Breast epithelium (tissue), 4 donors: ENCODE data around the gene ARL13A. TPM values are rescaled to one million over a fixed set of nuclear protein-coding genes. Genes with fewer than 3 reads are reported as not detected.
"Not testable (repeated sequence)": the region's sequence is repeated elsewhere in the genome, so short reads cannot be mapped to it uniquely, and the experiment has no call there.

Source experiments
- DNase-seq, 2 donors: peaks; one replicate each; pipeline ENCODE4 v3.0.0-alpha.2; 2019; ENCODE audit warnings: low spot score in 2 of 2
- H3K27ac ChIP-seq, 2 donors: fragments of 200-600 bp; sonication (generic) in 1 of 2; one replicate each; pipeline ENCODE4 v1.5.1; 2016 to 2019; ENCODE audit warnings: mild to moderate bottlenecking in 1 of 2
- H3K27me3 ChIP-seq, 2 donors: fragments of 200-600 bp; sonication (generic) in 1 of 2; one replicate each; pipeline versions ENCODE4 v1.5.1 to v1.6.0; 2017 to 2019; ENCODE audit warnings: control low read depth in 1 of 2, mild to moderate bottlenecking in 1 of 2
- H3K36me3 ChIP-seq: fragments of 200-600 bp; one replicate; pipeline ENCODE4 v1.5.1; 2019
- H3K4me1 ChIP-seq, 2 donors: fragments of 200-600 bp; sonication (generic); one replicate each; pipeline ENCODE4 v1.5.1; 2016 to 2019; ENCODE audit warnings: control low read depth in 1 of 2
- H3K4me3 ChIP-seq, 3 donors: fragments of 200-600 bp; sonication (generic); 1 replicate in 2 of 3; 2 replicates in 1 of 3; pipeline ENCODE4 v1.5.1; 2016 to 2019; ENCODE audit warnings: mild to moderate bottlenecking in 3 of 3, moderate library complexity in 2 of 3
- H3K9me3 ChIP-seq, 2 donors: fragments of 200-600 bp; sonication (generic) in 1 of 2; one replicate each; pipeline ENCODE4 v1.5.1; 2016 to 2019; ENCODE audit warnings: control low read depth in 1 of 2
- CTCF ChIP-seq, 3 donors: fragments of 450-650 bp; IDR thresholded peaks; one replicate each; pipeline ENCODE4 v1.5.1; 2016 to 2017; ENCODE audit warnings: antibody characterized with exemption in 3 of 3, mild to moderate bottlenecking in 3 of 3, moderate library complexity in 3 of 3
- POLR2A ChIP-seq: fragments of 450-650 bp; IDR thresholded peaks from one replicate; pipeline ENCODE4 v1.6.1; 2016; ENCODE audit warnings: antibody characterized with exemption, mild to moderate bottlenecking, moderate library complexity
- POLR2AphosphoS5 ChIP-seq, 3 donors: sonication (generic); formaldehyde crosslinking; IDR thresholded peaks; one replicate each; pipeline ENCODE4 v1.6.1; 2017; ENCODE audit warnings: antibody characterized with exemption in 3 of 3
- intact Hi-C: fragments of 100-400 bp; cut with DNase I; formaldehyde crosslinking; loops from one replicate; pipeline ENCODE4 v1.15.1; 2023; ENCODE audit warnings: low total_unique reads
- total RNA-seq, 3 donors: library from RNA; depleted of rRNA; stranded (reverse); fragments of >200 nt; gene quantifications; one replicate each; pipeline ENCODE4 v1.1.0, GENCODE V29; 2016

Gene ARL13A
- total RNA-seq, 3 donors from 2014 or later = not detected

- intact Hi-C loops = no loop called here
- Histone ChIP-seq H3K36me3 (no peaks in the 10 kb centered on the region), H3K4me1 (no peaks in the 10 kb centered on the region), H3K27ac (no peak overlapping the region), H3K4me3 (no peak overlapping the region), H3K27me3 (peaks cover 0 to 7% of the 10 kb centered on the region in 2 donors), H3K9me3 (peaks cover 0 to 6% of the 10 kb centered on the region in 2 donors)
- no peak for DNase-seq
- TF ChIP-seq CTCF (IDR thresholded peaks at IDR 0.05) = no peak
- TF ChIP-seq POLR2AphosphoS5 (IDR thresholded peaks at IDR 0.05) = no peak
- no peak for TF ChIP-seq POLR2A
Observed at GRCh38 chrX:100973411-100973810, 3.9 kb downstream of the ARL13A start.

DNA sequence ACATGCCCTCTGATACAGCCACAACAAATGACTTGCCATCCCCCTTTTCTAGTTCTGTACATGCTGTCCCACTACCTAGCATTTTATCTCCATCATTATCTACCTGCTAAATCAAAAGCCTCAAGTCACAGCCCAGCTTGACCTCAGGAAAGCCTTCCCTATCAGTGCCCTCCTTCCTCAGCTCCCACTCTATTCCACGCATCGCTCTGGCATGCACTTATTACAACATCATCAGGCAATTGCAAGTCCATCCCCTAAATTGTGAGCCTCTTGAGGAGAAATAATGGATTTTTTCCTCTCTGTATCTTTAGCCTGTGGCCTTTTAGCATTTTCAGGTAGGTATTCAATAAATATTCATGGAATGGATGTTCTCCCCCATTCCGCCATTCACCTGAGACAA lies 5.7 kb downstream of the ARL13A start:
- DNase-seq = no peak
- Histone ChIP-seq H3K27ac (no peak overlapping the region), H3K27me3 (peaks cover 0 to 4% of the 10 kb centered on the region in 2 donors), H3K9me3 (peaks cover 0 to 6% of the 10 kb centered on the region in 2 donors), H3K4me3 (no peak overlapping the region), H3K36me3 (no peaks in the 10 kb centered on the region), H3K4me1 (no peaks in the 10 kb centered on the region)
- intact Hi-C loops = no loop called here
- no peak for TF ChIP-seq POLR2AphosphoS5 (IDR thresholded peaks at IDR 0.05)
- TF ChIP-seq CTCF (IDR thresholded peaks at IDR 0.05) = no peak
- no peak for TF ChIP-seq POLR2A

GRCh38 chrX:100976211-100976610 lies 6.7 kb downstream of the ARL13A start:
- H3K9me3 ChIP-seq = peaks cover 0 to 6% of the 10 kb centered on the region in 2 donors
- H3K4me1 ChIP-seq = no peaks in the 10 kb centered on the region
- H3K4me3 ChIP-seq = no peak overlapping the region
- intact Hi-C loops = no loop called here
- no peak overlapping the region for H3K27ac ChIP-seq
- H3K27me3 ChIP-seq = peaks cover 0 to 6% of the 10 kb centered on the region in 2 donors
- no peak for TF ChIP-seq POLR2AphosphoS5 (IDR thresholded peaks at IDR 0.05)
- no peak for TF ChIP-seq POLR2A
- no peak for TF ChIP-seq CTCF (IDR thresholded peaks at IDR 0.05)
- no peak for DNase-seq
- H3K36me3 ChIP-seq = no peaks in the 10 kb centered on the region

GRCh38 chrX:100979881-100980607 lies 10.5 kb downstream of the ARL13A start:
- no peak for DNase-seq
- Histone ChIP-seq H3K36me3 (no peaks in the 10 kb centered on the region), H3K4me1 (no peaks in the 10 kb centered on the region), H3K9me3 (no peaks in the 10 kb centered on the region), H3K4me3 (no peak overlapping the region), H3K27ac (peak overlapping the region; percentile 52 to 55), H3K27me3 (peaks cover 0 to 6% of the 10 kb centered on the region in 2 donors)
- TF ChIP-seq POLR2AphosphoS5 (IDR thresholded peaks at IDR 0.05) (no peak), CTCF (IDR thresholded peaks at IDR 0.05) (no peak), POLR2A (no peak)
- intact Hi-C loops = no loop called here

DNA sequence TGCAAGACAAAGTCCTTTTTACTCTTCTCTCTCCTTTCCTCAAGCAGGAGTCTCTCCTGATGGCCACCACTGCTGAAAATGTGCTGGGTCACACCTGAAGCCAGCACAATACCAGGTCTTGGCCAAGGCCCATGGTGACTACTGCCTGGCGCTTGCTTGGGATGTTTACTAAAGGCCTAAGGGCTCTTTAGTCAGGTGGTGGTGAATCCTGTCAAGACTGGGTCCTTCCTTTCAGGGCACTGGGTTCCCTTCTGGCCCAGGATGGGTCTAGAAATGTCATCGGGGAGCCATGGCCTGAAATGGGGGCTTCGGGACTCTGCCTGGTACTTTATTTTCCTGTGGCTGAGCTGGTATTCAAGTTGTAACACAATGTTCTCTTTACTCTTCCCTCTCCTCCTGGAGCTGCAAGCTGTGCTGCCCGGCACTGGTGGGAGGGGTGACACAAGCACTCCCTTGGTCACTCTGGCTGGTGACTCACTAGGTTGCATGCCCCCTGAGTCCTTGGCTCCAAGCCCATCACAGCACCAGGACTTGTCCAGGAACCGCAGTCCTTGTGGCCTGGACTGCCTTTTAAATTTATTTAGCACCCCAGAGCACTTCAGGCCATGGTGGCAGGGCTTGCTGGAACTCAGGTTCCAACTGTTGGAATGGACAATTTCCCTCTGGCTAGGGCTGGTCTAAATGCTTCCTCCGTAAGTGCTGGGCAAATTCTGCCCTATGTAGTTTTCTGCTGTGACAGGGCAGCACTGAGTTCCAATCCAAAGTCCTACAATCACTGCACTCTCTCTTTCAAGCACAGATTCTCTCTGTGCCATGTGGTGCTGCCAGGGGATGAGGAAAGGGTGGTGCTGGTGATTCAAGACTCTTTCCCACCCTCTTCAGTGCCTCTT lies 11.3 kb downstream of the ARL13A start:
- Histone ChIP-seq H3K36me3 (no peaks in the 10 kb centered on the region), H3K4me3 (no peak overlapping the region), H3K9me3 (no peaks in the 10 kb centered on the region), H3K27me3 (peaks cover 0 to 6% of the 10 kb centered on the region in 2 donors), H3K27ac (peak overlapping the region; percentile 10 to 52), H3K4me1 (no peaks in the 10 kb centered on the region)
- intact Hi-C loops = no loop called here
- DNase-seq = peak; percentile 38 to 61
- TF ChIP-seq CTCF (IDR thresholded peaks at IDR 0.05) (no peak), POLR2A (no peak), POLR2AphosphoS5 (IDR thresholded peaks at IDR 0.05) (no peak)

DNA sequence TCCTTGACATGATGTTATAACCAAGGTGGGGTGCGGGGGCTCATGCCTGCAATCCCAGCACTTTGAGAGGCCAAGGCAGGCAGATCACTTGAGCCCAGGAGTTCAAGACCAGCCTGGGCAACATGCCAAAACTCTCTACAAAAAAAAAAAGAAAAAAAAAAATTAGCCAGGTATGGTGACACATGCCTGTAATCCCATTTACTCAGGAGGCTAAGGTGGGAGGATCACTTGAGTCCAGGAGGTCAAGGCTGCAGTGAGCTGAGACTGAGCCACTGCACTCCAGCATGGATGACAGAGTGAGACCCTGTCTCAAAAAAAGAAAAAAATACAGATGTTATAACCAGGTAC lies 12.0 kb downstream of the ARL13A start:
- H3K4me3 ChIP-seq, H3K9me3 ChIP-seq, intact Hi-C loops, DNase-seq, H3K27me3 ChIP-seq, H3K4me1 ChIP-seq, H3K36me3 ChIP-seq, H3K27ac ChIP-seq: not testable (repeated sequence)
